IMR-90 (cell line): ENCODE results near the gene VPS54. TPM values are rescaled to one million over a fixed set of nuclear protein-coding genes. Genes with fewer than 3 reads are reported as not detected.

ENCODE experiments used
- ATAC-seq: fragments of 200-7000 bp; cut with Tn5 transposase; 2 replicates; pipeline ENCODE4 v1.9.1; 2020; ENCODE audit warnings: low read depth, mild to moderate bottlenecking, moderate library complexity
- BruUV-seq: library from RNA; stranded (reverse); fragments of 400-500 nt; replicated peaks from 2 replicates; lab custom pipeline; 2021; lab: Mats Ljungman, UMichigan
- CTCF ChIA-PET: fragments of 300-600 bp; formaldehyde crosslinking; extraction: SDS; loops from one replicate; lab custom pipeline; 2021; ENCODE audit warnings: antibody characterized with exemption; lab: Yijun Ruan, JAX
- POLR2A ChIA-PET: fragments of 300-600 bp; sonication (Branson Sonifier 250); formaldehyde crosslinking; loops from one replicate; lab custom pipeline; 2022; ENCODE audit warnings: antibody characterized with exemption; ENCODE audit not compliant: unreplicated experiment; lab: Charles Lee
- DNase-seq: peaks from one replicate; pipeline ENCODE4 v3.0.0; 2013
- H2AFZ ChIP-seq: replicated peaks from 2 replicates; pipeline ENCODE3; 2013; ENCODE audit warnings: low read length, mild to moderate bottlenecking; ENCODE audit not compliant: poor library complexity
- H2AK5ac ChIP-seq: 2 replicates; pipeline ENCODE4 v1.6.1; 2013; ENCODE audit warnings: low read depth, low read length, inconsistent platforms
- H2AK9ac ChIP-seq: replicated peaks from 2 replicates; pipeline ENCODE3; 2013; ENCODE audit warnings: mild to moderate bottlenecking, low read depth, low read length, moderate library complexity; ENCODE audit not compliant: poor library complexity
- H2BK120ac ChIP-seq: 2 replicates; pipeline ENCODE4 v1.6.1; 2013; ENCODE audit warnings: low read depth, low read length, inconsistent platforms
- H2BK15ac ChIP-seq: 3 replicates; pipeline ENCODE4 v1.6.1; 2013; ENCODE audit warnings: low read depth, low read length, inconsistent platforms
- H2BK20ac ChIP-seq: 2 replicates; pipeline ENCODE4 v1.6.1; 2013; ENCODE audit warnings: low read depth, mild to moderate bottlenecking, inconsistent platforms, low read length, moderate library complexity
- H2BK5ac ChIP-seq: 2 replicates; pipeline ENCODE4 v1.6.1; 2013; ENCODE audit warnings: mild to moderate bottlenecking, low read depth, low read length, inconsistent platforms; ENCODE audit not compliant: poor library complexity, severe bottlenecking
- H3K14ac ChIP-seq: replicated peaks from 2 replicates; pipeline ENCODE4 v1.6.1; 2013; ENCODE audit warnings: low read depth, low read length, inconsistent platforms
- H3K18ac ChIP-seq: 2 replicates; pipeline ENCODE4 v1.6.1; 2013; ENCODE audit warnings: low read depth, low read length, control low read depth
- H3K23ac ChIP-seq: 2 replicates; pipeline ENCODE4 v1.6.1; 2013; ENCODE audit warnings: low read depth, low read length, inconsistent platforms
- H3K27ac ChIP-seq: 2 replicates; pipeline ENCODE4 v1.5.1; 2013; ENCODE audit warnings: mild to moderate bottlenecking, control low read depth, low read length; ENCODE audit not compliant: insufficient read depth
- H3K27me3 ChIP-seq: 2 replicates; pipeline ENCODE4 v1.6.1; 2013; ENCODE audit warnings: low read length; ENCODE audit not compliant: control insufficient read depth, insufficient read depth
- H3K36me3 ChIP-seq: 2 replicates; pipeline ENCODE4 v1.6.1; 2013; ENCODE audit warnings: low read length, mixed read lengths; ENCODE audit not compliant: control insufficient read depth, insufficient read depth
- H3K4ac ChIP-seq: 2 replicates; pipeline ENCODE4 v1.6.1; 2013; ENCODE audit warnings: low read depth, low read length, inconsistent platforms
- H3K4me1 ChIP-seq: 2 replicates; pipeline ENCODE4 v1.6.1; 2013; ENCODE audit warnings: low read length, mixed read lengths; ENCODE audit not compliant: control insufficient read depth, insufficient read depth
- H3K4me2 ChIP-seq: 2 replicates; pipeline ENCODE4 v1.6.1; 2013; ENCODE audit warnings: low read depth, mild to moderate bottlenecking, control low read depth, low read length, moderate library complexity
- H3K4me3 ChIP-seq: 2 replicates; pipeline ENCODE4 v1.5.1; 2013; ENCODE audit warnings: low read depth, mild to moderate bottlenecking, control low read depth, low read length, moderate library complexity; ENCODE audit not compliant: insufficient read depth
- H3K56ac ChIP-seq: 2 replicates; pipeline ENCODE4 v1.6.1; 2013; ENCODE audit warnings: low read length, inconsistent platforms; ENCODE audit not compliant: insufficient read depth; ENCODE audit errors: extremely low read depth
- H3K79me1 ChIP-seq, 2 experiments: 2 replicates each; pipeline ENCODE4 v1.6.1; 2013; ENCODE audit warnings: low read length in 2 of 2, inconsistent platforms in 1 of 2, low read depth in 1 of 2
- H3K9ac ChIP-seq: 2 replicates; pipeline ENCODE4 v1.6.1; 2013; ENCODE audit warnings: low read depth, low read length, control low read depth
- H3K9me1 ChIP-seq: 2 replicates; pipeline ENCODE4 v1.6.1; 2013; ENCODE audit warnings: low read length, inconsistent platforms; ENCODE audit not compliant: insufficient read depth
- H3K9me3 ChIP-seq: 2 replicates; pipeline ENCODE4 v1.6.1; 2013; ENCODE audit warnings: low read length; ENCODE audit not compliant: control insufficient read depth, insufficient read depth
- H4K20me1 ChIP-seq: 2 replicates; pipeline ENCODE4 v1.6.1; 2013; ENCODE audit warnings: low read length, inconsistent platforms; ENCODE audit not compliant: insufficient read depth
- H4K5ac ChIP-seq: 2 replicates; pipeline ENCODE4 v1.6.1; 2013; ENCODE audit warnings: mild to moderate bottlenecking, low read depth, low read length, control low read depth
- H4K8ac ChIP-seq, 2 experiments: 2 replicates each; pipeline ENCODE4 v1.6.1; 2013; ENCODE audit warnings: low read depth in 2 of 2, low read length in 2 of 2, control low read depth in 1 of 2, inconsistent platforms in 1 of 2
- H4K91ac ChIP-seq: 2 replicates; pipeline ENCODE4 v1.6.1; 2013; ENCODE audit warnings: low read depth, low read length, inconsistent platforms; ENCODE audit not compliant: insufficient read depth
- ELK1 ChIP-seq: fragments of 150-350 bp; IDR thresholded peaks from 2 replicates; pipeline ENCODE4 v1.6.1; 2016; ENCODE audit warnings: low read depth, mild to moderate bottlenecking, low read length, moderate library complexity, borderline replicate concordance
- RAD21 ChIP-seq: IDR thresholded peaks from 2 replicates; pipeline ENCODE4 v1.6.1; 2012; ENCODE audit warnings: low read length, improper control_type of control experiment
- RFX5 ChIP-seq: IDR thresholded peaks from 2 replicates; pipeline ENCODE4 v1.8.0; 2012; ENCODE audit warnings: low read depth, mild to moderate bottlenecking, low read length, moderate library complexity
- WGBS, 2 experiments: methylation state at CpG; one replicate each; pipeline versions ENCODE4 v1.1.5 to v1.1.7; 2013; ENCODE audit warnings: missing lambda C conversion rate in 2 of 2; ENCODE audit not compliant: insufficient read length in 1 of 2; ENCODE audit errors: extremely low coverage in 2 of 2; 5-methylcytosine and 5-hydroxymethylcytosine counted together
- dilution Hi-C: fragments of 300-500 bp; cut with HindIII; formaldehyde crosslinking; loops from one replicate; pipeline ENCODE4 v1.14.3; 2018; ENCODE audit warnings: low sequenced_read_pairs; ENCODE audit not compliant: unreplicated experiment
- in situ Hi-C: fragments of 300-500 bp; cut with MboI; formaldehyde crosslinking; loops from 3 replicates; pipeline ENCODE4 v1.14.3; 2019; ENCODE audit warnings: low sequenced_read_pairs, inconsistent platforms, mixed read lengths
- intact Hi-C: fragments of 100-400 bp; cut with micrococcal nuclease; formaldehyde crosslinking; loops from 2 replicates; pipeline ENCODE4 v1.10.0; 2022
- polyA plus RNA-seq, 3 experiments: library from polyadenylated mRNA; depleted of rRNA; stranded (reverse); fragments of >200 nt; gene quantifications; 2 replicates each; pipeline ENCODE4 v1.2.3, GENCODE V29; 2012; ENCODE audit warnings: low replicate concordance in 1 of 3
- total RNA-seq: library from RNA; depleted of rRNA; stranded (reverse); fragments of >200 nt; gene quantifications from 2 replicates; pipeline ENCODE4 v1.2.3, GENCODE V29; 2012

The VPS54 gene
- total and polyA plus RNA-seq, 2 of the 4 experiments (the other 2 are of a cell fraction), result 7.1 to 18.1 TPM

DNA sequence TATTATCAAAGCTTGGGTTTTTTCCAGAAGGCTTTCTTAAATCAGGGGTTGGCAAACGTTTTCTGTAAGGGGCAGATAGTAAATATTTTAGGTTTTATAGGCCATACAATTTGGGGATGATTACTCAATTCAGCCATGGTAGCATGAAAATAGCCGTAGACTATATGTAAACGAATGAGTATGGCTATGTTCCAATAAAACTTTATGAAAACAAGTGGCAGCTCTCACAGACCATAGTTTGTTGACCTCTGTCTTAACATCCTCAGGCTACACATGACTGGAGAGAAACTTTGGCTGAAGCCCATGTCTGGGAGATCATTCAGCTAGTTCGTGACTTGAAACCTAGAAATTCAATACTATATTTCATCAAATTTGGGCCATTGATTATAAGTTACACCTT lies 147.4 kb downstream of the VPS54 start:
- H3K4me3 ChIP-seq, result no peak overlapping the region
- H3K56ac ChIP-seq, result no peak overlapping the region
- intact Hi-C loops (no loop called here), dilution Hi-C loops (loop anchor here (25.0 kb wide), 1 partner anchor 185 kb away; no protein-coding TSS in a partner anchor), in situ Hi-C loops (no loop called here)
- H2AK9ac ChIP-seq, result no peak overlapping the region
- H2BK120ac ChIP-seq, result no peak overlapping the region
- POLR2A ChIA-PET, result no interaction called here
- no peak overlapping the region for H3K4me2 ChIP-seq
- peaks cover 3% of the 10 kb centered on the region; the same call in 1 of the 2 replicates for H4K20me1 ChIP-seq
- no peaks in the 10 kb centered on the region for H3K9me3 ChIP-seq
- TF ChIP-seq RAD21 (no peak), RFX5 (no peak), ELK1 (no peak)
- no TSS peak for BruUV-seq
- peaks cover 8% of the 10 kb centered on the region for H3K9me1 ChIP-seq
- H3K27ac ChIP-seq, result no peak overlapping the region
- no peak overlapping the region for H2BK20ac ChIP-seq
- H4K91ac ChIP-seq, result no peak overlapping the region
- H3K18ac ChIP-seq, result no peak overlapping the region
- H3K36me3 ChIP-seq, result peaks cover 11% of the 10 kb centered on the region
- no peak overlapping the region for H2BK15ac ChIP-seq
- no peak overlapping the region for H3K23ac ChIP-seq
- H3K14ac ChIP-seq, result no peak overlapping the region
- WGBS, 2 experiments, result 25% methylated on average over 2 of the region's 4 CpGs; no CpG with 5 or more reads in 1 of the 2 experiments
- no peak overlapping the region for H2AFZ ChIP-seq
- no peak overlapping the region for H3K4ac ChIP-seq
- H4K8ac ChIP-seq, result no peak overlapping the region
- no peak overlapping the region for H4K5ac ChIP-seq
- H2BK5ac ChIP-seq, result no peak overlapping the region
- ATAC-seq, result peak; percentile 25
- H3K4me1 ChIP-seq, result peaks cover 5% of the 10 kb centered on the region
- peaks cover 50 to 63% of the 10 kb centered on the region in 2 experiments for H3K79me1 ChIP-seq
- no peak overlapping the region for H3K9ac ChIP-seq
- CTCF ChIA-PET, result interaction anchor here (0.6 to 2.1 kb wide), 2 partner anchors 11 to 1981 kb away, joined by 6 to 8 read pairs; no protein-coding TSS in a partner anchor
- no peak overlapping the region for H2AK5ac ChIP-seq
- no peaks in the 10 kb centered on the region for H3K27me3 ChIP-seq
- DNase-seq, result peak; percentile 23
